GM19238 (cell line): ENCODE results near the gene PROSER2.

Source experiments
- DNase-seq: peaks from one replicate; pipeline ENCODE4 v3.0.0; 2011; ENCODE audit warnings: low spot score; ENCODE audit not compliant: insufficient read length

PROSER2 gene

DNA sequence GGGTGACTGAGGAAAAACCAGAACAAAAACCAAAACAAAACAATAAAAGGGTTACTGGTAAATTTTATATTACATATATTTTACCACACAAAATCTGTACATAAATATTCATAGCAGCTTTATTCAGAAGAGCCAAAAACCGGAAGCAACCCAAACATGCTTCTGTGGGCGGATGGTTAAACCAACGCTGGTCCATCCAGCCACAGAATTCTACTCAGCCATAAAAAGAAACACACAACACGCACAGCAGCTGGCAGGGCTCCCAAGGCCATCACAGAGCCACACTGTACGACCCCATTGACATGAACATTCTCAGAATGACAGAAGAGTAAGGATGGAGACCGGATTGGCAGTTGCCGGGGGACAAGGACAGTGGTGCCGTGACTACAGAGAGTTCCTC, 83.6 kb downstream of the PROSER2 start:
- DNase-seq: no peak

DNA sequence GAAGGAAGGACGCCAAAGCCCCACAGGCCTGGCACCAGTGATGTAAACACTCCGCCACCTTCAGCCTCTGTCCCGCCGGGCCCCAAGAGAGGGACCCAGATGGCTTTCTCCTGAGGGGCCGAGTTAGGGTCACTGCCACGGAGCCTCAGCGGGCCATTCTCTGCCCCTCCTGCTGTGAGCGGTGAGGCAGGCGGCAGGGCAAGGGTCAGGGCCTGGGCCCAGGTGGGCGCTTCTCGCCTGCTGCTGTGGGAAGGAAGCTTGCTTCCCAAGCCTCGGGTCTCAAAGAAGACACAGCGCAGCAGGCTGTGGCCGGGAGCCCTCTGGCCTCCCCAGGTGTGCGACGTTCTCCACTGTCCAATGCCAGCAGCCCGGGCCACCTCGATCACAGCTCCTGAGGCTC, 84.8 kb downstream of the PROSER2 start:
- no peak for DNase-seq

DNA sequence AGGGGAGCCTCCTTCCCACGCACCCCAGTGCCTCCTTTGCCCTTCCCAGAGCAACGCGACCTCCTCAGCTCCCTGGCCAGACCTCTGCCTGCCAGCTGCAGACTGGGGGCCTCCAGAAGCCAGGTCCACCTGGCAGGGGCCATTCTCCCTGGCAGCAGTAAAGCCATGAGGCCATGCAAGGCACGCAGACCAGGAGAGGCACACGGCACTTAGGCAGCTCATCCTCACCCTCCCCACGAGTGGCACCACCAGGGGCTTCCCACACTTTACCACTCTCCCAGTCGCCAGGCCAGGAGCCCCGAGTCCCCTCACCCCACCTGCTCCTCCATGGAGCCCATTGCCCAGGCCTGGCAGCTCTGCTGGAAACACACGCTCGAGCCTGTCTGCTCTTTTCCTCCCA, 85.4 kb downstream of the PROSER2 start:
- DNase-seq: no peak

GRCh38 chr10:11908991-11909390, 85.8 kb downstream of the PROSER2 start:
- no peak for DNase-seq

DNA sequence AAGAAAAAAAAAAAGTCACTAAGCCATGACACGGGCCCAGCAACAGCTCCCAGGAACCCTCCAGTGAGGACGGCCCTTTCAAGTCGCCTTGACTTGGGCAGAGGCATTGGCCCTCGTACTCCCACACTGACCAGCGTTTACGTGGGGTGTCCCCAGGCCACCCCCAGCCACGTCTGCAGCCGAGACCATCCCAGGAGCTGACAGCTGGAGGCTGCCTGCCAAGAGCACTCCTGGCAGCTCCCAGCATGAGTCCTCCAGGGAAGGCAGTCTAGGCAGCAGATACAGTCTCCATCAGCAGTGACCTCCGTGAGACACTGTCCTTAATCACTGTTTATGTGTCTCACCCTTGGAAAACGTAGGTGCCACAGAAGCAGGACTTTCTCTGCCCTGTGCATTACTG, 86.5 kb downstream of the PROSER2 start:
- DNase-seq: no peak

DNA sequence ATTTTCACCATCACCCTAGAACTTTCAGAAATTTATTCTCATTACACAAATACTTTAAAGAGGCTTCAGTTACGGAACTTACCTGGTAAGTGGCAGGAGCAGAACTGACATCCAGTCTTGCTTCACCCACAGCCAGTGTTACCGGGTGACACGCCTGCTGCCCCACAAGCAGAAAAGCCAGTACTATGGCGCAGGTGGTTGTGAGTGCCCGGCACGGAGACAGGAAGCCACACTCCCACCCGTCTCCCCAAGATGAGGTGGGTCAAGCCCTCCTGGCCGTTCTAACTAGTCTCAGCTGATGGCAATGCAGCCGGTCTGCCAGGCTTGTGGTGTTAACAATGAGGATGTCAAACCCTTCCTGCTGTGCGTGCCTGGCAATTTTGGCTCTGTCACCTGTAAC, 86.9 kb downstream of the PROSER2 start:
- DNase-seq: no peak

- DNase-seq: no peak
Observed at GRCh38 chr10:11913079-11913641, 90.0 kb downstream of the PROSER2 start.

GRCh38 chr10:11918384-11918783, 95.2 kb downstream of the PROSER2 start:
- DNase-seq: no peak

DNA sequence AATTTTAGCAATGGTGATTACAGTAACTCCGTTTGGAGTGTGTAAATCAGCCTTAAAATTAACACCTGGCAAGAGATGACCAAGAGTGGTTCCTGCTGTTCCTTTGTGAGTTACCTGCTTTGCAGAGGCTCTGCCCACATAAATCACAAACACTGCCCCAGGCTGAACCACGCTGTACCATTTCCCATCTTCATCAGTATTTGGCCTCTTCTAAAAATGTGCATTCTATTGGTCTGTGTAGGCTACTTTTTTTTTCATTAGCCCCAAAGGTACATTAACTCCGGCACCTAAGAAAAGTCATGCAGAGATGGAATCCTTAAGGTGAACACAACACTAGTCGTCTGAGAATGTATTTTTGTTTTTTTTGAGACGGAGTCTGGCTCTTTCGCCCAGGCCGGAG, 96.1 kb downstream of the PROSER2 start:
- DNase-seq: no peak
